ENCODE results near the gene LSM4. TPM values are rescaled to one million over a fixed set of nuclear protein-coding genes. Genes with fewer than 3 reads are reported as not detected.

The LSM4 gene
- total RNA-seq, 1 donor from 2014 or later = 440 TPM

DNA sequence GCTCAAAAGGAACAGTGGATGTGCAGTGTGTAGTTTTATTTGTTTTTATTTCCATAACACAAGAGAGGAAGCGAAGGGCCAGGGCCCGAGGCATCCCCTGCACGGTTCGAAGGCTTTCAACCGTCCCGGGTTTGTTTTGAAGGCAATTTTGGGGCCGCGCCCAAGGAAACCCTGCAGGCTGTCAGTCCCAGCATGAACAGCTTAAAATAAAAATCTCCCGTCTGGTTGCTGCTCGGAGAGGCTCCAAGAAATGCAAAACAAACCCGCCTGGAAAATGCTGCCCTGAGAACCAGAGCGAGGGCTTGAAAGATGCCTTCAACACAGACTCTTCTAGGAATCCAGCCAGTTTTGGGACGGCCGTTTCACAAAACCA is 16.0 kb downstream of the LSM4 start:
- Mint-ChIP-seq H3K36me3 (peaks cover 8% of the 10 kb centered on the region), H3K27ac (peak overlapping the region; percentile 95), H3K9me3 (no peaks in the 10 kb centered on the region), H3K4me1 (peaks cover 28% of the 10 kb centered on the region), H3K4me3 (peak overlapping the region; percentile 43), H3K27me3 (ENCODE audit: insufficient read depth, low read depth) (no peaks in the 10 kb centered on the region)
- no peaks in the 10 kb centered on the region for H3K79me2 ChIP-seq (ENCODE audit: low read depth)
- DNase-seq (ENCODE audit: low spot score) = no peak
- no peak overlapping the region for H3K9ac ChIP-seq
- H3K4me3 ChIP-seq = no peak overlapping the region
- TF ChIP-seq, protein P1, sequence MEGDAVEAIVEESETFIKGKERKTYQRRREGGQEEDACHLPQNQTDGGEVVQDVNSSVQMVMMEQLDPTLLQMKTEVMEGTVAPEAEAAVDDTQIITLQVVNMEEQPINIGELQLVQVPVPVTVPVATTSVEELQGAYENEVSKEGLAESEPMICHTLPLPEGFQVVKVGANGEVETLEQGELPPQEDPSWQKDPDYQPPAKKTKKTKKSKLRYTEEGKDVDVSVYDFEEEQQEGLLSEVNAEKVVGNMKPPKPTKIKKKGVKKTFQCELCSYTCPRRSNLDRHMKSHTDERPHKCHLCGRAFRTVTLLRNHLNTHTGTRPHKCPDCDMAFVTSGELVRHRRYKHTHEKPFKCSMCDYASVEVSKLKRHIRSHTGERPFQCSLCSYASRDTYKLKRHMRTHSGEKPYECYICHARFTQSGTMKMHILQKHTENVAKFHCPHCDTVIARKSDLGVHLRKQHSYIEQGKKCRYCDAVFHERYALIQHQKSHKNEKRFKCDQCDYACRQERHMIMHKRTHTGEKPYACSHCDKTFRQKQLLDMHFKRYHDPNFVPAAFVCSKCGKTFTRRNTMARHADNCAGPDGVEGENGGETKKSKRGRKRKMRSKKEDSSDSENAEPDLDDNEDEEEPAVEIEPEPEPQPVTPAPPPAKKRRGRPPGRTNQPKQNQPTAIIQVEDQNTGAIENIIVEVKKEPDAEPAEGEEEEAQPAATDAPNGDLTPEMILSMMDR (IDR thresholded peaks at IDR 0.05) = no peak
- no peak for TF ChIP-seq EZH2phosphoT487 (IDR thresholded peaks at IDR 0.05)
- no peak for TF ChIP-seq EZH2 (IDR thresholded peaks at IDR 0.05)
- H3K9me3 ChIP-seq (ENCODE audit: low read depth) = no peaks in the 10 kb centered on the region
- no peaks in the 10 kb centered on the region for H3K27me3 ChIP-seq
- no peak overlapping the region for H3K4me2 ChIP-seq
- H3K27ac ChIP-seq = no peak overlapping the region
- peaks cover 27% of the 10 kb centered on the region for H4K20me1 ChIP-seq (ENCODE audit: low read depth)
- no peaks in the 10 kb centered on the region for H3K36me3 ChIP-seq
- peaks cover 44% of the 10 kb centered on the region for H3F3A ChIP-seq (ENCODE audit: low read depth)
- H3K4me1 ChIP-seq = peaks cover 21% of the 10 kb centered on the region
- H2AFZ ChIP-seq (replicated peaks) = no peak overlapping the region

DNA sequence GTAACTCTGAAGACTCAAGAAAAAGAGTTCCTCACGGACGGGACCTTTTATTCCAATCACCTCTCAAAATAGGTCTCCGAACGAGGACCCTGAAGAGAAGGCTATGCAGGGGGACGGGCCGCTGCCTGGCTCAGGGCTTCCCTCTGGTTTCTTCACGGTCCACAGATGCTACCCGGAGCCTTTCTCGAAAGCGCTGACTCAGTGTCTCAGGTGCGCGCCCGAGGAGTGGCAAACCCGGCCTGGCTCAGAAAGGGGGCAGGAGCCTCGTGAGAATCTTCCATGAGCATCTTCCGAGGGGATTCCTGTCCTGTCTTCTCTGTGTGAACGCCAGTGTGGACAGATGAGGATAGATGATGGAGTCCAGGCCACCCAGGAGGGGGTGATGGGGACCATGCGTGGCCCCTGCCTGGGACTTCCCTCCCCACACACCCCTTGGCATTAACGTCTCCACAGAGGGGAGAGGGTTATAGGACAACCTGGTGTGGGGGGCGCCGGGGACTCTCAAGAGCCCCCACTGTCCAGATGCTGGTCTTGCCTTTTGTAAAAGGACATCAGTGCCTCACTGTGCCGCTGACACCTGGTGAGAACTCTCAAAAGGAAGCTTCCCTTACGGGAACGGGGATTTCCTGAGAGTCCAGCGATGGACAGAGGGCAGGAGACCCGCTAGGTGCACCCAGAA is 16.5 kb downstream of the LSM4 start:
- H3K4me2 ChIP-seq = no peak overlapping the region

DNA sequence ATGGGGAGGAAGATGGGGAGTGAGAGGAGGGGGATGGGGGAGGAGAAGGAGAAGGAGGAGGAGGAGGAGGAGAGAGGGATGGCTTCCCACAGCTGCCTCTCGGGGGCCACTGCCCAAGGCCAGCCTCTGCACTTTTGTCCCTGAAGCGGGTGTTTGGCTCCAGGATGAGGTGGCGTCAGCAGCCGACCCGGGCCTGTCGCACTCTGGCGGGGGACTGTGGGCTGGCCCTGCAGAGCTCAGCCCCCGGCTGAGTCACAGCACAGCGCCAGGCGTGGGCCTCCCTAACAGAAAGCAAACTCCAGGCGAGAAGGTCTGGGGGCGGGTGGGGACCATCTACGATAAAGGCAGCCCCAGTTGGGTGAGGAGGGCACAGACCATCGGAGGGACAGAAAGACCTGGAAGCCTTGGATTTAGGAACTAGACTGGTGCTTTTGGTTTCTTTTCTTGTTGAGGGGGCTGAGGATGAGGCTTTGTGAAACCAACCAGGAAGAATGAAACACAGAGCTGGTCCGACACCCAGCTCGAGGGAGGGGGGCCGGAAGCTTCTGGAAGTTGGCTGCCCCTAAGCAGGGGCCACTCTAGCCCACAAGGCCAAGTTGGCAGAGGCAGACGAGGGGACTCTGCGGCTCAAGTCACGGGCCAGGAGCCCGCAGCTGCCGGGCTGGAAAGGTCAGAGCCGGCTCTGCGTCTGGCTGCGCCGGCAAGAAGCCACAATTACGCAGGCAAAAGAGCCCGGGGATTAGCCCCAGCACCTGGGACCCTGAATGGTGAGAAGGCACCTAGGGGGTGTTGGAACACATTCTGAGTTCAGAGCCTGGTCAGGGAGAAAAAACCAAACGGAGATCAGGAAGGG is 18.2 kb downstream of the LSM4 start:
- Histone ChIP-seq H3K9me3 (ENCODE audit: low read depth) (no peaks in the 10 kb centered on the region), H3K27ac (peak overlapping the region; percentile 59), H2AFZ (replicated peaks) (no peak overlapping the region), H3K4me3 (peak overlapping the region; percentile 24), H4K20me1 (ENCODE audit: low read depth) (peaks cover 13% of the 10 kb centered on the region), H3F3A (ENCODE audit: low read depth) (peaks cover 47% of the 10 kb centered on the region), H3K9ac (no peak overlapping the region), H3K79me2 (ENCODE audit: low read depth) (no peaks in the 10 kb centered on the region), H3K36me3 (no peaks in the 10 kb centered on the region), H3K4me1 (peaks cover 21% of the 10 kb centered on the region), H3K27me3 (no peaks in the 10 kb centered on the region), H3K4me2 (peak overlapping the region; percentile 72)
- peak; percentile 76 for DNase-seq (ENCODE audit: low spot score)
- Mint-ChIP-seq H3K27ac (peak overlapping the region; percentile 99), H3K9me3 (no peaks in the 10 kb centered on the region), H3K36me3 (peaks cover 8% of the 10 kb centered on the region), H3K27me3 (ENCODE audit: insufficient read depth, low read depth) (peaks cover 2% of the 10 kb centered on the region), H3K4me1 (peaks cover 28% of the 10 kb centered on the region), H3K4me3 (peak overlapping the region; percentile 81)
- TF ChIP-seq EZH2 (IDR thresholded peaks at IDR 0.05) = no peak
- no peak for TF ChIP-seq EZH2phosphoT487 (IDR thresholded peaks at IDR 0.05)
- TF ChIP-seq, protein P1 (IDR thresholded peaks at IDR 0.05) = no peak

More for the DNA sequence above, 16.5 kb downstream of the LSM4 start:
- Histone ChIP-seq H3K27me3 (no peaks in the 10 kb centered on the region), H3F3A (ENCODE audit: low read depth) (peaks cover 46% of the 10 kb centered on the region), H2AFZ (replicated peaks) (no peak overlapping the region), H3K27ac (peak overlapping the region; percentile 6), H3K79me2 (ENCODE audit: low read depth) (no peaks in the 10 kb centered on the region), H3K4me1 (peaks cover 21% of the 10 kb centered on the region), H3K4me3 (no peak overlapping the region), H3K9ac (no peak overlapping the region), H3K9me3 (ENCODE audit: low read depth) (no peaks in the 10 kb centered on the region), H4K20me1 (ENCODE audit: low read depth) (peaks cover 21% of the 10 kb centered on the region), H3K36me3 (no peaks in the 10 kb centered on the region)
- H3K27me3 Mint-ChIP-seq (ENCODE audit: insufficient read depth, low read depth) = no peaks in the 10 kb centered on the region
- TF ChIP-seq EZH2 (IDR thresholded peaks at IDR 0.05) = no peak
- TF ChIP-seq EZH2phosphoT487 (IDR thresholded peaks at IDR 0.05) = no peak
- TF ChIP-seq, protein P1 (IDR thresholded peaks at IDR 0.05) = no peak
- H3K27ac Mint-ChIP-seq = no peak overlapping the region
- no peaks in the 10 kb centered on the region for H3K9me3 Mint-ChIP-seq
- H3K36me3 Mint-ChIP-seq = peaks cover 8% of the 10 kb centered on the region
- DNase-seq (ENCODE audit: low spot score) = no peak
- H3K4me1 Mint-ChIP-seq = peaks cover 28% of the 10 kb centered on the region
- H3K4me3 Mint-ChIP-seq = peak overlapping the region; percentile 64

All from neural progenitor cell (in vitro differentiated cells).